GM12875 (cell line): ENCODE results near the gene HPCAL1.

Source experiments
- H3K4me3 ChIP-seq: one replicate; pipeline ENCODE4 v1.5.1; 2011; ENCODE audit warnings: low read depth, low read length, control low read depth
- TF ChIP-seq, protein P1 (sequence below): IDR thresholded peaks from 2 replicates; pipeline ENCODE4 v1.5.1; 2011; ENCODE audit warnings: low read depth, mild to moderate bottlenecking, control low read depth, inconsistent platforms, low read length, moderate library complexity, borderline replicate concordance; ENCODE audit not compliant: insufficient read depth

Gene HPCAL1

GRCh38 chr2:10406491-10407188, 103.9 kb downstream of the HPCAL1 start:
- no peak overlapping the region for H3K4me3 ChIP-seq

GRCh38 chr2:10407432-10407831, 104.7 kb downstream of the HPCAL1 start:
- no peak overlapping the region for H3K4me3 ChIP-seq
- TF ChIP-seq, protein P1, sequence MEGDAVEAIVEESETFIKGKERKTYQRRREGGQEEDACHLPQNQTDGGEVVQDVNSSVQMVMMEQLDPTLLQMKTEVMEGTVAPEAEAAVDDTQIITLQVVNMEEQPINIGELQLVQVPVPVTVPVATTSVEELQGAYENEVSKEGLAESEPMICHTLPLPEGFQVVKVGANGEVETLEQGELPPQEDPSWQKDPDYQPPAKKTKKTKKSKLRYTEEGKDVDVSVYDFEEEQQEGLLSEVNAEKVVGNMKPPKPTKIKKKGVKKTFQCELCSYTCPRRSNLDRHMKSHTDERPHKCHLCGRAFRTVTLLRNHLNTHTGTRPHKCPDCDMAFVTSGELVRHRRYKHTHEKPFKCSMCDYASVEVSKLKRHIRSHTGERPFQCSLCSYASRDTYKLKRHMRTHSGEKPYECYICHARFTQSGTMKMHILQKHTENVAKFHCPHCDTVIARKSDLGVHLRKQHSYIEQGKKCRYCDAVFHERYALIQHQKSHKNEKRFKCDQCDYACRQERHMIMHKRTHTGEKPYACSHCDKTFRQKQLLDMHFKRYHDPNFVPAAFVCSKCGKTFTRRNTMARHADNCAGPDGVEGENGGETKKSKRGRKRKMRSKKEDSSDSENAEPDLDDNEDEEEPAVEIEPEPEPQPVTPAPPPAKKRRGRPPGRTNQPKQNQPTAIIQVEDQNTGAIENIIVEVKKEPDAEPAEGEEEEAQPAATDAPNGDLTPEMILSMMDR = no peak

More at GRCh38 chr2:10406491-10407188, 103.9 kb downstream of the HPCAL1 start:
- TF ChIP-seq, protein P1 = no peak

GRCh38 chr2:10407841-10408648, 105.3 kb downstream of the HPCAL1 start:
- H3K4me3 ChIP-seq = no peak overlapping the region
- TF ChIP-seq, protein P1 = no peak

GRCh38 chr2:10408649-10409579, 106.2 kb downstream of the HPCAL1 start:
- TF ChIP-seq, protein P1 = peak; percentile 98
- no peak overlapping the region for H3K4me3 ChIP-seq

- TF ChIP-seq, protein P1 = no peak
- no peak overlapping the region for H3K4me3 ChIP-seq
Observed at GRCh38 chr2:10410001-10410822, 107.5 kb downstream of the HPCAL1 start.

DNA sequence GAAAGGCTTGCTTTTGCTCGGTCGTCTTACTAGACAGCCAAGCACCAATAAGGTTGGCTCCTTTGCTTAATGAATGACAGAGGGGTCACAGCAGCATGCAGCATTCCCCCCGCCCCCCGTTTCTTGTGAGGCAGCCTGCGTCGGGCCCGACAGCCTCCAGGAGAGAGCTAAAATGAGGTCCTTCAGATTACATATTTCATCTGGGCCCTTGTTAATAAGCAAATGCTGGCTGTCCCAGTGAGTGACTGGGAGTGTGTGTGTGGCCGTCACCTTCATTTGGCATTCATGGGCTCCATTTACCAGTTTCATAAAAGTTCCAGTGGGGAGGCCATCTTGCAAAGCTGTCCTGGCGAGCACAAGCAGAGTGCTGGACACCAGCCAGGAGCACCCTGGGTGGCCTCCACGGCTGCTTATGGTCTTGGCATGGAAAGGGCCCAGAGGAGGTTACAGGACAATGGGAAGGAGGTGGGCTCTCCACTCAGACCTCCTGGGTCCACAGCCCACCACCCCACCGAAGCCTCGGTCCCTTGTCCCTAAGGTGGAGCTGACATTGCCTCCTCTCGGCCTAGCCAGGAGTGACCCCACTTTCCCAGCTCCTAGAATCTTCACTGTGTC, 108.2 kb downstream of the HPCAL1 start:
- no peak overlapping the region for H3K4me3 ChIP-seq
- TF ChIP-seq, protein P1 = no peak
